Measurements from ENCODE around the gene TMEM127.
"Not testable (repeated sequence)": the region's sequence is repeated elsewhere in the genome, so short reads cannot be mapped to it uniquely, and the experiment has no call there.

The TMEM127 gene

GRCh38 chr2:96240341-96241038 lies 25.3 kb downstream of the TMEM127 start:
- peak in 1 of 4 experiments; percentile 21 for DNase-seq

- no peak for DNase-seq
Measured at GRCh38 chr2:96239745-96240264, 26.0 kb downstream of the TMEM127 start.

GRCh38 chr2:96239091-96239490 lies 26.7 kb downstream of the TMEM127 start:
- DNase-seq, result no peak

- no peak for DNase-seq
Measured at GRCh38 chr2:96238266-96238665, 27.5 kb downstream of the TMEM127 start.

- DNase-seq, result no peak
Measured at GRCh38 chr2:96236882-96237281, 28.9 kb downstream of the TMEM127 start.

- DNase-seq, result peak in 3 of 4 experiments; percentile 34 to 44 (median 35)
Measured at GRCh38 chr2:96233880-96234316, 31.9 kb downstream of the TMEM127 start.

GRCh38 chr2:96233436-96233835 lies 32.4 kb downstream of the TMEM127 start:
- DNase-seq, result peak in 2 of 4 experiments; percentile 64

GRCh38 chr2:96231316-96231715 lies 34.5 kb downstream of the TMEM127 start:
- DNase-seq, result no peak

GRCh38 chr2:96225016-96225533 lies 40.7 kb downstream of the TMEM127 start:
- DNase-seq, result peak; percentile 54 to 76 (median 66)

- DNase-seq, result peak in 3 of 4 experiments; percentile 35 to 60 (median 44)
Measured at GRCh38 chr2:96221106-96221505, 44.7 kb downstream of the TMEM127 start.

GRCh38 chr2:96219959-96220358 lies 45.8 kb downstream of the TMEM127 start:
- DNase-seq, result not testable (repeated sequence)

GRCh38 chr2:96218508-96219131 lies 47.2 kb downstream of the TMEM127 start:
- peak in 2 of 4 experiments; percentile 11 to 24 for DNase-seq

GRCh38 chr2:96214554-96214953 lies 51.2 kb downstream of the TMEM127 start:
- no peak for DNase-seq

GRCh38 chr2:96213379-96213778 lies 52.4 kb downstream of the TMEM127 start:
- DNase-seq, result no peak

- DNase-seq, result no peak
Measured at GRCh38 chr2:96212339-96212738, 53.5 kb downstream of the TMEM127 start.

- DNase-seq, result no peak
Measured at GRCh38 chr2:96209729-96210085, 56.1 kb downstream of the TMEM127 start.

- peak in 2 of 4 experiments; percentile 19 to 40 for DNase-seq
Measured at GRCh38 chr2:96209011-96209728, 56.6 kb downstream of the TMEM127 start.

GRCh38 chr2:96208143-96209010 lies 57.4 kb downstream of the TMEM127 start, which contains the start of gene STARD7:
Gene STARD7 (minus strand): TSS chr2:96208827. CDS start chr2:96208434, 393 bp downstream.
- peak; percentile 98 to 99 (median 99) for DNase-seq

- DNase-seq, result peak in 3 of 4 experiments; percentile 16 to 56 (median 17)
Measured at GRCh38 chr2:96207774-96208142, 58.0 kb downstream of the TMEM127 start.

GRCh38 chr2:96207073-96207773 lies 58.6 kb downstream of the TMEM127 start:
- DNase-seq, result peak in 2 of 4 experiments; percentile 20 to 28

GRCh38 chr2:96205888-96206287 lies 59.9 kb downstream of the TMEM127 start:
- no peak for DNase-seq

All from suppressor macrophage (primary cell).